ENCODE data around the gene SIRPB2.
A peak's percentile ranks its signal among the peaks of the same experiment; 100 is the strongest.

SIRPB2 gene

DNA sequence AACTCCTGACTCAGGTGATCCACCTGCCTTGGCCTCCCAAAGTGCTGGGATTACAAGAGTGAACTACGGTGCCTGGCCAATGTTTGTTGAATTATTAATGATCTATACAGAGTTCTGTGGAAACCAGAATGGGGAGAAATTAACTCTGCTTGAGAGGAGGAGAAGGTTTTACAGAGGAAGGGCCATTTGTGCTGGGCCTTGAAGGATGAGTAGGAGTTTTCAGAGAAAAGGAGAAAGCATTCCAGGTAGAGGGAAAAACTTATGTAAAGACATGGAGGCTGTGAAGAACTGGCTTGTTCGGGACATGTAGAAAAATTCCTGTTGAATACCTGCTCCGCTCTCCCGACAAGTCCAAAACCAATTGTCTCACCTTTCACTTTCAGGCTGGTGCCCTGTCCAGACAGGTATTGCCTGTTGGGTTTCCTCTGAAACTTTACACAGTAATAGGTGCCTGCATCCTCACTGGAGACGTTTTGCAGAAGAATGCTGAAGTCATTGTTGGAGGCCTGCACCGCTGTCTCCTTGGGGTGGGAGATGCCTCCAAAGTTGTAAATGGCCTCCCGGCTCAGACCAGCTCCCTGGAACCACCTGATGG lies 13.2 kb downstream of the SIRPB2 start:
- no peak for DNase-seq (ENCODE audit: insufficient read length)
- TF ChIP-seq POLR2A (IDR thresholded peaks at IDR 0.05; ENCODE audit: low read depth, low read length) (no peak), TAF1 (IDR thresholded peaks at IDR 0.05; ENCODE audit: borderline replicate concordance, low read depth, low read length) (no peak), POLR2AphosphoS5 (IDR thresholded peaks at IDR 0.05; ENCODE audit: low read depth, low read length) (no peak)
- FAIRE-seq: no peak

DNA sequence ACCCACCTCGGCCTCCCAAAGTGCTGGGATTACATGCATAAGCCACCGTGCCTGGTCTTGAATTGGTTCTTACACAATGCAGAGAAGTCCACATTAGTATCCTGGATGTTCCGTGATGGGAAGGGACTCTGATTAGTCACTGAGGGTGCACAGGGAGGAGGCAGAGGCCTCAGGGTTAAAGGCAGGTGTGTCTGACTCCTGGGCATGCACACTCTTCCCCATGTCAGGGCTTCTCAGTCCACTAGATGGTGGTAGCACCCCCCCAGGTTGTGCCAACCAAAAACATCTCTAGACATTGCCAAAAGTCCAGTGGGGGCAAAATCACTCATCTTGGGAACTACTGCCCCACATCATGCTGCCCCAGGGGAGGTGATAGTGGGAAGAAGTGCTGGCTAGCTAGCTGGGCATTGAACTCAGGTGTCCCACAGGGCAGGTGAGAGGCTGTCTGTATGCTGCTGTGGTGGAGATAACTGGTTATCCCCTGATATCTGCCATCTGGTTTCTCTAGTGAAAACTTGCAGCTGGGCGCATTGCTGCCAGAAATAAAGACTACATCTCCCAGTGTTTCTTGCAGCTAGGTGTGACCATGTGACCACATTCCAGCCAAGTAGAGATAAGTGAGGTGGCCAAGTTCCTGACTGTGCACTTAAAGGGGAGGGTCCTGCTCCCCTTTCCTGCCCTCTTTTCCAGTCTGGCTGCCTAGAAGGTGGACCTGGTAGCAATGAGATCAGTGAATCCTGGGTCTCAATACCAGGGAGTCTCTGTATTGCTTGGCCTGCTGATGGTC lies 16.2 kb downstream of the SIRPB2 start:
- DNase-seq (ENCODE audit: insufficient read length) (no peak), FAIRE-seq (no peak)
- TF ChIP-seq POLR2A (IDR thresholded peaks at IDR 0.05; ENCODE audit: low read depth, low read length) (no peak), POLR2AphosphoS5 (IDR thresholded peaks at IDR 0.05; ENCODE audit: low read depth, low read length) (no peak), TAF1 (IDR thresholded peaks at IDR 0.05; ENCODE audit: borderline replicate concordance, low read depth, low read length) (no peak)

DNA sequence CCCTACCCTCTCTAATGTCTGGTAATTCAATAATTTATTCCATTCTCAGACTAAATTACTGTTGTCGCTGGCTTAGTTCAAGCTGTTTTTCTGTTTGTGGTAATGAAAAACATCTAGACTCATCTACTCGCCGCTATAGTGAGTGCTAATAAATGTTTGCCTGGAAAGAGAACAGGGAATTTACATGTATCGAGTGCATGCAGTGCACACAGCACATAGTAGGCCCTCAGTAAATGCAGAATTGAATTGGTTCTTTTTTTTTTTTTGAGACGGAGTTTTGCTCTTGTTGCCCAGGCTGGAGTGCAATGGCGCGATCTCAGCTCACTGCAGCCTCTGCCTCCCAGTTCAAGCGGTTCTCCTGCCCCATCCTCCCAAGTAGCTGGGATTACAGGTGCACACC lies 16.9 kb downstream of the SIRPB2 start:
- DNase-seq (ENCODE audit: insufficient read length) (no peak), FAIRE-seq (no peak)
- no peak for TF ChIP-seq POLR2AphosphoS5 (IDR thresholded peaks at IDR 0.05; ENCODE audit: low read depth, low read length)

DNA sequence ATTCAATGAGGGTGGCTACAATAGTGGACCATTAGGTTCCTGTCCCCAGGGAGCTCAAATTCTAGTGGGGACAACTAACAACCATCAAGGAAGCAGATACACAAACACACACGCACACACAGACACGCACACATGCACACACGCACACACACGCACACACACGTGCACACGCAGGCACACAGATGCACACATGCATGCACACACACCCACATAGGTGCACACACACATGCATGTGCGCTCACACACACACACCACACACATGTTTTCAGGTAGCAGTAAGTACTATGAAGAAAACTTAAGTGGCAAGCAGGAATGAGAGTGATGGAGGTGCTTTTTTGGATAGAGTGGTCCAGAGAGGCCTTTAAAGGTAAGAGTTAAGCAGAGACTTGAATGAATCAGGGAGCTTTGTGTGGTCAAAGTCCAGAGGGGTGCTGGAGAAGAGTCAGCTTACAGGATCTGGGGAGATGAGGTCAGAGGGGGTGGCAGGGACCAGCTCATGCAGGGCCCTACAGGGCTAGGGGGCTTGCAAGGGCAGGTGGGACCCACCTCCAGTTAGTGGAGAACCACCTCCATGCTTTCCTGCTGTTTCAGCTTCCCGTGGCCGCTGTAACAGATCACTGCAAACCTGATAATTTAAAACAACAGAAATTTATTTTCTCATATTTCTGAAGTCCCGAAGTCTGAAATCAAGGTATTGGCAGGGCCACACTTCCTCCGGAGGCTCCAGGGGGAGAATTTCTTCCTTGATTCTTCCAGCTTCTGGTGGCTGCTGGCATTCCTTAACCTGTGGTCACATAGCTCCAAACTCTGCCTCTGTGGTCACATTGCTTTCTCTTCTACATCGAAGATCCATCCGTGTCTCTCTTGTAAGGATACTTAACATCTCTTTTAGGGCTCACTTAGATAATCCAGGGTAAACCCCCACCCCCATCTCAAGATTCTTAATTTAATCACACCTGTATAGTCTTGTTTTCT lies 17.7 kb downstream of the SIRPB2 start:
- FAIRE-seq (no peak), DNase-seq (ENCODE audit: insufficient read length) (no peak)
- TF ChIP-seq TAF1 (IDR thresholded peaks at IDR 0.05; ENCODE audit: borderline replicate concordance, low read depth, low read length) (no peak), POLR2AphosphoS5 (IDR thresholded peaks at IDR 0.05; ENCODE audit: low read depth, low read length) (no peak), POLR2A (IDR thresholded peaks at IDR 0.05; ENCODE audit: low read depth, low read length) (no peak)

DNA sequence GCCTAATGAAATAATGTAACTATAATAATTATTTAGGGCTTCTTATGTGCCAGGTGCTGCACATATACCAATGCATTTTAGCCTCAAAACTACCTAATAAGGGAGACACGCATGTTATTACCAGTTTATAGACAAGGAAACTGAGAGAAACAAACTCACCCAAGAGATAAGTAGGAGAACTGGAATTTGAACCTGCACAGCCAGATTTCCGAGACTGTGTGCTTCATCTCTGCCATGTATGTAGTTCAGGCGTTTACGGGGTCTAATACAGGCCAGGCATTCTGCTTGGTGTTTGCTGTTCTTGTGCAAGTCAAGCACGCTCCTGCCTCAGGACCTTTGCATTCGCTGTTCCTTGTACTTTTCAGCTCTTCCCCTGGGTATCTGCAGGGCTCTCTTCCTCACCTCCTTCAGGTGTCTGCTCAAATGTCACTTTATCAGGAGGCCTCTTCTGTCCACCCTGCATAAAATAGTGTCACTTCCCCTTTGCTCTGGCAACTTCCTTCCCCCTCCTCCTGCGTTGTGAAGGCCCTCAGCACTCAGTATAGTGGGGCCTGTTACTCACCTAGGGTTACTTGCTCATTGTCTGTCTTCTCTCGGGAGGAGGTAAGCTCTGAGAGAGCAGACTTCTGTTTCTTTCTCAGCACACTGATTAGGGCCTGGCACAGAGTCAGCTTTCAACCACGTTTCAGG lies 18.5 kb downstream of the SIRPB2 start:
- no peak for TF ChIP-seq POLR2A (IDR thresholded peaks at IDR 0.05; ENCODE audit: low read depth, low read length)
- no peak for TF ChIP-seq TAF1 (IDR thresholded peaks at IDR 0.05; ENCODE audit: borderline replicate concordance, low read depth, low read length)
- no peak for TF ChIP-seq POLR2AphosphoS5 (IDR thresholded peaks at IDR 0.05; ENCODE audit: low read depth, low read length)
- DNase-seq (ENCODE audit: insufficient read length): no peak
- peak; percentile 64 for FAIRE-seq

DNA sequence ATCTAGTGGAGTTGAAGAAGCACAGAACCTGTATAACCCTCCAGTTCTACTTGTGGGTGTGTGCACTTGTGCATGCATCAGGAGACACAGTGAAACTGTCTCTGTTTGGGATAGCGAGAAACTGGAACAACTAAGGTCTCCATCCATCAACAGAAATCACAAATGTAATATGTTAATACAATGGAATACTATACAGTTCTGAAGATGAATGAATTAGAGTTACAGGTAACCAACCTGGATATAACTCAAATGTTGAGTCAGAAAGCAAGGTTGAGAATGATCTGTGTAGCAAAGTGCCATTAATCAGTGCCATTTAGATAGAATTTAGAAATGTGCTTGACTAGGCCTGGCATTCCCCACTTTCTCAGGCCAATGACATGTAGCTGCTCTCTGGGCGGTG lies 20.0 kb downstream of the SIRPB2 start:
- no peak for FAIRE-seq
- no peak for TF ChIP-seq POLR2A (IDR thresholded peaks at IDR 0.05; ENCODE audit: low read depth, low read length)
- no peak for TF ChIP-seq TAF1 (IDR thresholded peaks at IDR 0.05; ENCODE audit: borderline replicate concordance, low read depth, low read length)
- no peak for TF ChIP-seq POLR2AphosphoS5 (IDR thresholded peaks at IDR 0.05; ENCODE audit: low read depth, low read length)

DNA sequence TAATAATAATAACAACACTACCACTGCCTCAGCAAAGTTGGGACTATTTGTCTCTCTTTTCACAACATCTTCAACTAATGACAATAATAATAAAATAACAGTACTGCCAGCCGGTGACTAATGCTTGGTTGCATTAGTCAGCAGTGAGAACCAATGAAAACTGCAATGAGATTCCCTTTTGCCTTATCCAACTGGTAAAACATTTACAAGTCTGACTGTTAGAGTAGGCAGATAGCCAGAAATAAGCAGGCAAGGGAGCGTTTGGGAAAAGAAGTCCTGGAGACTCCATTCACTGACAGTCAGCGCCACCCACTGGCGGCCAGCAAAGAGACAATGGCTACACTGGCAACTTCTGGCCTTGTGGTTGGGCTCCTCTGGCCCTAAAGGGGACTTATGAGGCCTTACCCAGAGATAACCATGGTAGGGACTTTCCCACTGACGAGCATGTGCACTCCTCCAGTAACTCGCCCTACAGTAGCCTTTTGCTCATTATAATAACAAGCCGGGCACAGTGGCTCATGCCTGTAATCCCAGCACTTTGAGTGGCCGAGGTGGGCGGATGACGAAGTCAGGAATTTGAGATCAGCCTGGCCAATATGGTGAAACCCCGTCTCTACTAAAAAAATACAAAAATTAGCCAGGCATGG lies 21.2 kb downstream of the SIRPB2 start:
- DNase-seq (ENCODE audit: insufficient read length) (peak; percentile 29), FAIRE-seq (peak; percentile 91)
- TF ChIP-seq POLR2A (IDR thresholded peaks at IDR 0.05; ENCODE audit: low read depth, low read length) (no peak), POLR2AphosphoS5 (IDR thresholded peaks at IDR 0.05; ENCODE audit: low read depth, low read length) (no peak), TAF1 (IDR thresholded peaks at IDR 0.05; ENCODE audit: borderline replicate concordance, low read depth, low read length) (no peak)

More for the DNA sequence above, 20.0 kb downstream of the SIRPB2 start:
- no peak for DNase-seq (ENCODE audit: insufficient read length)

DNA sequence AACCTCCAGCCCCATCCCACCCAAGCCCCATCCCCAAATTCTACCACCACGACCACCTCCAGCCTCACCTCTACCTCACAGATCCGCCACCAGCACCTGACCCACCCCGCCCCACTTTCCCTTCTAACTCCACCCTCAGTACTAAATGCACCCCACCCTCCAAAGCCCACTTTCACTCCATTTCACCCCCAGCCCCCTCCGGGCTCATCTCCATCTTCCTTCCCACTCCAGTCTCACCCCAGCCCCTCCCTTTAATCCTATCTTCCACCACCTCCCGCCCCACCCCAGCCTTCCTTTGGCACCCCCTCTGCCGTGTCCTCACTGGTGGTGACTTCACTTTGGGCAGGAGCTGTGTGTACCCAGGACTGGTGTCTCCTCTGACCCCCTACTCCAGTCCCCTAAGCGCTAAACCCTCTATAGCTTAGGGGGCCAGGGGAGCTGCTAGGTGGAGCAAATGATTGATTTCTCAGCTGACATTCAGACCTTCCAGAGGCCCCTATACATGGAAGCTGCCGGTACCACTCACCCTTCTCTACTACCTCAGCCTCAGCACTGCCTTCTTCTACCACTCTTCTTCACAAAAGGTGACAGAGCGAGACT lies 21.8 kb downstream of the SIRPB2 start:
- FAIRE-seq (no peak), DNase-seq (ENCODE audit: insufficient read length) (no peak)
- TF ChIP-seq TAF1 (IDR thresholded peaks at IDR 0.05; ENCODE audit: borderline replicate concordance, low read depth, low read length) (no peak), POLR2AphosphoS5 (IDR thresholded peaks at IDR 0.05; ENCODE audit: low read depth, low read length) (no peak), POLR2A (IDR thresholded peaks at IDR 0.05; ENCODE audit: low read depth, low read length) (no peak)

DNA sequence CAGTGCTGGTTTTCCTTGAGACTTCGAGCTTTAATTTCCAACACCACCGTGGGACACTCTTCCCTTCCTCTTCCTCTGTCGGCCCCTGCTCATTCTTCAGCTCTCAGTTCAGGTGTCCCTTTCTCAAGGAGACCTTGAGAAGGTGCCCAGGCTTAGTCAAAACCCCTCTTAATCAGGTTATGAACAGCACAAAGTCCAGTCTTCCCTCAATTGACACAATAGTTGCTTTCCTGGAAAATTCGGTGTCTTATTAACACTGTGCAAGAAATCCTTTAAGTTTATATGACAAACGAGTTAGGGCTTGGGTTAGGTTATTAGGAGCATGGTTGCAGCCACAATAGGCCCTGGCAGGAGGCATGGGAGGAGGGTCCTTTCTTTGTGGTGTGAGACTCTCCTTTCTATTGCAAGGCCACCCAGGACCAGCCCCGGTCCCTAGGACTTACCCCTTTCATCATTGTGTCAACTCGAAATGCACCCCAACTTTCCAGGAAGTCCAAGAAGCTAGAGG lies 23.0 kb downstream of the SIRPB2 start:
- DNase-seq (ENCODE audit: insufficient read length) (no peak), FAIRE-seq (no peak)
- TF ChIP-seq POLR2AphosphoS5 (IDR thresholded peaks at IDR 0.05; ENCODE audit: low read depth, low read length) (no peak), POLR2A (IDR thresholded peaks at IDR 0.05; ENCODE audit: low read depth, low read length) (no peak), TAF1 (IDR thresholded peaks at IDR 0.05; ENCODE audit: borderline replicate concordance, low read depth, low read length) (no peak)

Data from GM12892 (cell line).